Activated effector memory CD4-positive, alpha-beta T cell treated with anti-CD3 and anti-CD28 coated beads, Interleukin-2, amount 50 U/mL, for 16 hours (primary cell): ENCODE results near the gene ATP2B1.
"Not testable (repeated sequence)": the region's sequence is repeated elsewhere in the genome, so short reads cannot be mapped to it uniquely, and the experiment has no call there.

ENCODE experiments used
- DNase-seq: peaks from one replicate; pipeline ENCODE4 v3.0.0-alpha.2; 2020

ATP2B1 gene

GRCh38 chr12:89710873-89711750 is 2.5 kb upstream of the ATP2B1 start:
- DNase-seq: no peak

GRCh38 chr12:89709995-89710872 is 1.6 kb upstream of the ATP2B1 start:
- peak; percentile 63 for DNase-seq

GRCh38 chr12:89709157-89709994 is 738 bp upstream of the ATP2B1 start:
- peak; percentile 100 for DNase-seq

- peak; percentile 79 for DNase-seq
These were observed 704 bp downstream of the ATP2B1 start for GRCh38 chr12:89707703-89708564.

- DNase-seq: peak; percentile 66
These were observed 1.5 kb downstream of the ATP2B1 start for GRCh38 chr12:89706986-89707702.

- DNase-seq: no peak
These were observed 2.1 kb downstream of the ATP2B1 start for GRCh38 chr12:89706551-89706950.

GRCh38 chr12:89704457-89704856 is 4.2 kb downstream of the ATP2B1 start:
- no peak for DNase-seq

- no peak for DNase-seq
These were observed 4.9 kb downstream of the ATP2B1 start for GRCh38 chr12:89703768-89704167.

- DNase-seq: no peak
These were observed 6.1 kb downstream of the ATP2B1 start for GRCh38 chr12:89702503-89702902.

- no peak for DNase-seq
These were observed 6.9 kb downstream of the ATP2B1 start for GRCh38 chr12:89701606-89702206.

- no peak for DNase-seq
These were observed 8.3 kb downstream of the ATP2B1 start for GRCh38 chr12:89700191-89700810.

GRCh38 chr12:89698607-89699006 is 10.0 kb downstream of the ATP2B1 start:
- no peak for DNase-seq

- not testable (repeated sequence) for DNase-seq
These were observed 10.9 kb downstream of the ATP2B1 start for GRCh38 chr12:89697728-89698127.

- no peak for DNase-seq
These were observed 11.3 kb downstream of the ATP2B1 start for GRCh38 chr12:89697296-89697695.

GRCh38 chr12:89695830-89696229 is 12.8 kb downstream of the ATP2B1 start:
- no peak for DNase-seq

GRCh38 chr12:89695100-89695499 is 13.5 kb downstream of the ATP2B1 start:
- DNase-seq: no peak

- DNase-seq: no peak
These were observed 14.1 kb downstream of the ATP2B1 start for GRCh38 chr12:89694542-89694941.

- DNase-seq: no peak
These were observed 14.9 kb downstream of the ATP2B1 start for GRCh38 chr12:89693639-89694202.

- no peak for DNase-seq
These were observed 16.2 kb downstream of the ATP2B1 start for GRCh38 chr12:89692439-89692838.

GRCh38 chr12:89691659-89692058 is 17.0 kb downstream of the ATP2B1 start:
- DNase-seq: no peak
